Endothelial cell of umbilical vein (primary cell): ENCODE results near the gene SIGLEC10.

Experiments
- CTCF ChIP-seq, 2 donors: IDR thresholded peaks; 1 replicate in 1 of 2; 2 replicates in 1 of 2; pipeline ENCODE4 v1.5.1; 2011; ENCODE audit warnings: low read length in 2 of 2, mild to moderate bottlenecking in 2 of 2, moderate library complexity in 2 of 2, control low read depth in 1 of 2, inconsistent platforms in 1 of 2, low read depth in 1 of 2; ENCODE audit not compliant: insufficient read depth in 1 of 2; ENCODE audit errors: extremely low read depth in 1 of 2
- JUN ChIP-seq: IDR thresholded peaks from 2 replicates; pipeline ENCODE4 v1.6.1; 2011; ENCODE audit warnings: borderline replicate concordance, low read depth; ENCODE audit not compliant: insufficient read length, insufficient read depth

GRCh38 chr19:51365211-51365964 lies 52.1 kb downstream of the SIGLEC10 start:
- peak in 1 of 2 donors; percentile 3 for TF ChIP-seq CTCF (IDR thresholded peaks at IDR 0.05; ENCODE audit: extremely low read depth in 1 of 2, insufficient read depth in 1 of 2, low read depth in 1 of 2, low read length in 2 of 2)
- no peak for TF ChIP-seq JUN
